NCI-H1105 treated with DMSO at 0.1 percent for 48 hours (cell line): Measurements from ENCODE around the gene TANGO2.

Source experiments
- DNase-seq: peaks from one replicate; lab custom pipeline; 2025; lab: John Stamatoyannopoulos, UW

TANGO2 gene

DNA sequence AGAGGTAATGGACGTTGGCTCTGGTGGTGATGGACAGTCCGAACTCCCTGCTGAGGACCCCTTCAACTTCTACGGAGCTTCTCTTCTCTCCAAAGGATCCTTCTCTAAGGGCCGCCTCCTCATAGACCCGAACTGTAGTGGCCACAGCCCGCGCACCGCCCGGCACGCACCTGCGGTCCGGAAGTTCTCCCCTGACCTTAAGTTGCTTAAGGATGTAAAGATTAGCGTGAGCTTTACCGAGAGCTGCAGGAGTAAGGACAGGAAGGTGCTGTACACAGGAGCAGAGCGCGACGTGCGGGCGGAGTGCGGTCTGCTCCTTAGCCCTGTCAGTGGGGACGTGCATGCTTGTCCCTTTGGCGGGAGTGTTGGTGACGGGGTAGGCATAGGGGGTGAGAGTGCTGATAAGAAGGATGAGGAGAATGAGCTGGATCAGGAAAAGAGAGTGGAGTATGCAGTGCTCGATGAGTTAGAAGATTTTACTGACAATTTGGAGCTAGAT is 65.2 kb downstream of the TANGO2 start:
- DNase-seq, result no peak

- no peak for DNase-seq
Measured at GRCh38 chr22:20086763-20087162, 65.9 kb downstream of the TANGO2 start.

DNA sequence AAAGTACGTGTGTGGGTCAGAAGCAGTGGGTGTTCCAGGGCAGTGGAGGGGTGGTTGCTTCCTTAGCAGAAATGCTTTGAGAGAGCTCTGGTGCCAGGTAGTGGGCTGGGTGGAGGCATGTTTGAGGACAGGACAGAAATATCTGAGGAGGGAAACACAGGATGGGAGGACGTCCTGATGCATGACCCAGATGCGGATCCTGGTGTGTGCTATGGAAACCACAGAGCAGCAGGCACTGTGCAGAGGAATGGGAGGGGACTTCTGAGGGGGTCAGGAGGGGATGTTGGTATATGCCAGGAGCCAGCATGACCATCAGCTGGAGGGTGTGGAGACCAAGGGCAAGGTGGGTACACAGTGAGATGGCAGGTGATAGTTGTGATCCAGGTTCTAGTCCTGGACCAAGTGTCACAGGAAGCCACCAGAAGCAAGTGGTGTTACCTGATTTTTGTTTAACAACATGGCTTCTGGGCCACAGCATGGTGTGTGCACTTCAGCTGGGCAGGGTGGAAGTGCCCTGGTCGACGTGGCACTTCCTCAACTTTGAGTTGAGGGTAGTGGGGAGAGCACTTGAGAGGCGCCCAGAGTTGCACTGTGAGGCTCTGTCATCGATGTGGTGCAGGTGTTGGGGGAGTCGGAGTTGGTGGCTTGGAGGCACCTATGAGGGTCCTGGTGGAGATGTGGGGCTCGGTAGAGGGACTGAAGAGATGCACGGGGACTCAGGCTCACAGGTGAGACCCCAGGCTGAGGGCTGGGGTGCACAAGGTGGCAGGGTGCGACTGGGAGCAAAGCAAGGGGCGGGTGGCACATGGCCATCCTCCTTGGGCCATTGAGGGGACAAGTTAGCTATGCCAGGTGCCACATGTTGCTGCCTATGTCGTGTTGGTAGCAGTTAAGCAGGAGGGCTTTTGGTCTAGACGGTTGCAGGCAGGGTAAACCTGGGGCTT is 66.7 kb downstream of the TANGO2 start:
- DNase-seq, result no peak

DNA sequence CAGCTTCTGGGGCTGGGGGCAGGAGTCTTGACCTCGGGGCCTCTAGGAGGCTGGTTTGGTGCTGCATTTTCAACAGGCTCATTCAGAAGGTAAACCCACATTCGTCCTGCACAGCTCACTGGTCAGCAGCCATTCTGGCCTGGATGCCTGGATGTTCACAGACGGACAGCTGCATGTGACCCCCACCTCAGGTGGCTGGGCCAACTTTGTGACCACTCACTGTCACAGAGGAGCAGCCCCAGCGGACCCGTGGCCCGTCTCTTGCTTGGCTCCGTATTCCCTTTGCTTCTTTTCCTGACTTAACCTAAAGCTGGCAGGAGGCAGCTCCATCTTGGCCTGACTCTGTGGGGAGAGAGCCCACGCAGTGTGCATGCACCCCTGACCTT is 67.3 kb downstream of the TANGO2 start:
- no peak for DNase-seq

- no peak for DNase-seq
Measured at GRCh38 chr22:20089226-20089976, 68.5 kb downstream of the TANGO2 start.

- DNase-seq, result no peak
Measured at GRCh38 chr22:20089977-20090729, 69.2 kb downstream of the TANGO2 start.

DNA sequence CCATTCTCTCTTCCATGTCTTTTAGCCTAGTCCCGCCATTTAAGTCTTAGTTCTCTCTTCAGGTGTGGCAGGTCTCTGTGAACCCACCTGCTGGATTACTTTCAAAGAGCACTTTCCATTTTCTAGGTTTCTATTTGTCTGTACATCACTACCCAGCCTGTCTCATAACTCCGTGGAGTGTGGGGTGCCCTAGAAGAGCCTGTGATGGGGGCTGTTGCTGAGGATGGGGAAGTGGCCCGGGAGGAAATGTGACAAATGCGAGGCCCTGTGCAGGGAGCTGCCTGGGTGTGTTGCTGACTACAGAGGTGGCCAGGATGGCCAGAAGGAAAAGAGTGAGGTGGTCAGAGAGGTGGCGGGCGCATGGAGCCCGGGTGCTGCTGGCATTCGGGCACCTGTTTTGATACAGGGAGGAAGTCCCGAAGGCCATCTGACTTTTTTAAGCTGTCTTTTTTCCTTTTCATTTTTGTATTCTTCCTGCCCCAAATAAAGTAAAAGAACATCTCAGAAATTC is 69.9 kb downstream of the TANGO2 start:
- DNase-seq, result no peak

DNA sequence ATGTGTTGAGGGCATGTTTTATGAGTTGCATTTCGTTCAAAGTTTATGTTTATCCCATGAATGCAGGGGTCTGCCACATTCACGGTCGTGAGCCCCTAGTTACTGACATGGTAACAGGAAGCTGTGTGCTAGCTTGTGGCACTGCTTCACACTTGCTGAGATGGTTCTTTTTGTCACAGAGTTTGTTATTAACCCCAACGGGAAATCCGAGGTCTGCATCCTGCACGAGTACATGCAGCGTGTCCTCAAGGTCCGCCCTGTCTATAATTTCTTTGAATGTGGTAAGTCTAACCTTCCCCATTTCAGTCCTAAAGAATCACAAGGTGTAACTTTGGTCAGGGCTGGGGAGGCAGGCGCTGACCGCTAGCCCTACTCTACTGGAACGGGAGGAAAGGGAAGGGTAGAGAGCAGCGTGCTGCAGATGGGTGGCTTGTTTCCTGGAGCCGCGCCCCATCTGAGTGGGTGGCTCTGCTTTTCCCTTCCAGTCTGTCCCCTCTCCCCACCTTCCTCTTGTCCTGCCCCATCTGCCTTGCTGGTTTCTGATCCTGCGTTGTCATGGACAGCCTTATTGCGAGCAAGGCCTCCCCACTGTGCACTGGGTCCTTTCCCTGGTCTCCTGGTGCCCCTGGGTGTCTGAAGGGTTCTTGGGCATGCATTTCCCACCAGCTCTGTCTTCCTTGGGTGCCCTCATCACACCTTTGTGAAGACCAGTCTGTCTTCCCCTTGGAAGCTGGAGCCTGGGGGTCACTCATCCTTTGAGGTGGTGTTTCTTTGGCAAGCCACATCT is 71.0 kb downstream of the TANGO2 start:
- no peak for DNase-seq

DNA sequence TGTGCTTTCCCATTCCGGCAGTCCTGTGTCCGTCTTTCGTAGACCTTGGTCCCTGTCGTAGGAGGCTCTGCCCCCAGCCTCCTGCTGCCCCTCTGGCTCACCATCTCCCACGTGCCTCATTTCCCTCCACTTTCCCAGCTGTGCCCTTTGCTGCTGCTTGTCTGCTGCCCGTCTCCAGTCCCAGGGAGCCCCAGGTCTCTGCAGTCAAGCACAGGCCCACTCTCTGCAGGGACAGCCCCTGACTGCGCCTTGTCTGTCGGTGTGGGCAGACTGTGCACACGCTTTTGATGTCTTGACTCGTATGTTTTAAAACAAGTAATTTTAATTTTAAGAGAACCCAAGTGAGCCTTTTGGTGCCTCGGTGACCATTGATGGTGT is 71.6 kb downstream of the TANGO2 start:
- no peak for DNase-seq

GRCh38 chr22:20093418-20094196 is 72.7 kb downstream of the TANGO2 start:
- no peak for DNase-seq

- no peak for DNase-seq
Measured at GRCh38 chr22:20094197-20094807, 73.4 kb downstream of the TANGO2 start.

DNA sequence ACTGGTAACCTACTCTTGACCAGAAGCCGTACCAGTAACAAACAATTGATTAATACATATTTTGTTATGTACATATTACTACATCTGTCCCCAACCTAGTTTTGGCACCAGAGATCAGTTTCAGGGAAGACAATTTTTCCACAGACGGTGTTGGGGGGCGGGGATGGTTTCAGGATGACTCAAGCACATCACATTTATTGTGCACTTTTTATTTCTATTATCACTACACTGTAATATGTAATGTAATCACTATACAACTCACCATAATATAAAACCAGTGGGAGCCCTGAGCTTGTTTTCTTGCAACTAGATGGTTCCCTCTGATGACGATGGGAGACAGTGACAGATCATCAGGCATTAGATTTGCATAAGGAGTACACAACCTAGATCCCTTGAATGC is 74.6 kb downstream of the TANGO2 start:
- DNase-seq, result no peak

GRCh38 chr22:20096574-20097420 is 75.9 kb downstream of the TANGO2 start:
- no peak for DNase-seq

GRCh38 chr22:20099099-20099711 is 78.3 kb downstream of the TANGO2 start:
- DNase-seq, result no peak

DNA sequence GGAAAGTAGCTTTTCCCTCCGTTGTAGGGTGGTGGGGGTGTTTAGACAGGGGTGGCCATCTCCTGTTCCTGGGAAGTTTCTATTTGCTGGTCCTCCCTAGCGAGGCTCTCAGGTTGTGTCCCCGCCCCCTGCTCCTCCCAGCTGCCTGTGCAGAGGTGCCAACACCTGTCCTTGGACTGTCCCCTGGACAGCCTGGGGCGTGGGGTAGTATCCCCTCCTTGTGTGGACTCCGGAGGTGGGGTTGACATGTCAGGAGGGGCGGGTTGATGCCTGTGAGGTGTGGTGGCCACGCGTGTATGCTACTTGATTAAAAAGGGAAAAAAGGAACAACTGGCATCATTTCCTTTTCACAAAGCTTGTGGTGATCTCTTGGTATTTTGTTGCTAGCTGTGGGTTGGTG is 80.7 kb downstream of the TANGO2 start:
- no peak for DNase-seq

DNA sequence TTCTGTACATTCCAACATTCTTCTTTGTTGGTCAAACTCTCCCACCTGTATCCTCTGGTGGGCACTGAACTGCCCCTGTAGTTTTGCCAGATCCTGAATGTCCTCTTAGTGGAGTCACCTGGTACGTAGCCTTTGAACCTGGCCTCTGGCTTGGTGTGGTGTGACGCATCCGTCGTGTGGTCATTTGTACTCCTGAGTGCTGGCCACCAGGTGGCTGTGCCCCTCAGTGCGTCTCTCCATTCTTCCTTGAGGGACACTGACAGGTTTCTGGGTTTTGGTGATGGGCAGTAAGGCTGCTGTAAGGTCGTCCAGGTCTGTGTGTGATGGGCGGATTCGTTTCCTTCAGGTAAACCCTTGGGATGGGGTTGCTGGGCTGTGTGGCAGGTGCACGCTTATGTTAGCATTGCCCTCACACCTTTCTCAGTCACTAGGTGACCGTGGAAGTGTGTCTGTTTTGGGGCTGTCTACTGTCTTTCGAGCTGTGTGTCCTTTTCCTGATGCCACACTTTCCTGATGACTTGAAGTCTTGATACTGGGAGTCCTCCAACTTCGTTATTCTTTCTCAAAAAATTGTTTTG is 81.4 kb downstream of the TANGO2 start:
- no peak for DNase-seq

GRCh38 chr22:20105456-20106204 is 84.7 kb downstream of the TANGO2 start:
- no peak for DNase-seq
